ENCODE data around the gene TNN.

Gene TNN

DNA sequence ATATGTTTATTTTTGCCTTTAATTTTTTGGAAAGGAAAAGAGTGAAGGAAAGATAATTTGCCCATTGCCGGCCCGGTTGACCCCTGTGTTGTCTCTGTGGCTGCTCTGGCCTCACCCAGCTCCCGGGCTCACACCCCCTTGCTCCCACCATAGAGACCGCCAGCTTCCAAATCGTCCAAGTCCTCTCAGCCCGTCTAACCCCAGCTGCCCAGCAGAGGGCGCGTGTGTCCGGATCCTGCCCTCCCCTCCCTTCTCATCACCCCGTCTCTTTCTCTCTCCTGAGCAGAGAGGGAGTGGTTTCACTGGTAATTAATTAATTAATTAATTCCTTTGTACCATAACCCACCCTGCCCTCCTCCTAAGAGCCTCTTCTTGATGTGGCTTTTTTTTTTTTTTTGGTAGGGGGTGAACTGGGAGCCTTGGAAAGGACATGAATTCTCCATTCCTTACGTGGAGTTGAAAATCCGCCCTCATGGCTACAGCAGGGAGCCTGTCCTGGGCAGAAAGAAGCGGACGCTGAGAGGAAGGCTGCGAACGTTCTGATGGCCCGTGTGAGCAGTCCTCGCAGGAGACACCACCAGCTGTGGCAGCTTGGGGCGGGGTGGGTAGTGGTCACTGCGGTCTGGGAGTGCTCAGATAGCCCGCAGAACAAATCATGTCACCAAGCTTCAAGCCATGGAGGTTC, 79.0 kb downstream of the TNN start:
- DNase-seq (ENCODE audit: low read depth) = peak; percentile 52

DNA sequence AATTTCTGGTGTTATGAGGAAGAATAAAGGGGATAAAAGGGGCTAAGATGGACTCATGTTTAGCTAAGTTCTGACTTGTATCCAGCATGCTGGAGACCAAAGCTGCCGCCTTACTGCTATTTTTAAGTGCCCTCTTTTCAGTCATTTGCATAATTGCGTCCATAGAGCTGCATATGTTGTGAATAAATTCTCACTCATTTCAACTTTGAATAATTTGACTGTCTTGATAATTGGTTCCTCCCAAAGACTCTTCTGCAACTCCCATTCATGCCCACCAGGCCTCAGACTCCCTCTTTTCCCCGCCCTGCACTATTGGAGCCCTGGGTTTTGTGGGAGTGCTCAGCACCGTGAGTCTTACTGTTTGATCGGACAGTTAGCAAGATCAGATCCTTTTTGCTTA, 79.9 kb downstream of the TNN start:
- no peak for DNase-seq (ENCODE audit: low read depth)

DNA sequence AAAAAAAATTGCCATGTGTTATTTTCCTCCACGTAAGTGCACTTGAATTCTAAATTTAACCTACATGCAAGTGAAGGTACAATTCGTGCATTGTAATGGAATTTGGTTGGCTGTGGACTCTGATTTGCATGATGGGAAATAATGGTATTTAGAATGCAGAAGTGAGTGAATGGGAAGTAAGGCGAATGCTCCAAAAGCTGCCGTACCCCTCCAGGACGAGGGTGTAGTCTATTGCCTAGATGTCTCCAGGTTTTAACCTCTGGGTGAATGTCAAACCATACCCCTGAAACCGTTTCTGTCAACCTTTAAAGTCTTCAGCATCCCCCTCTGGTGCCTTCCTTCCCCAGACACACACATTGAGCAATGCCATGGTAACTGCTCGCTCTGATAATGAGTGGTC, 80.4 kb downstream of the TNN start:
- no peak for DNase-seq (ENCODE audit: low read depth)

DNA sequence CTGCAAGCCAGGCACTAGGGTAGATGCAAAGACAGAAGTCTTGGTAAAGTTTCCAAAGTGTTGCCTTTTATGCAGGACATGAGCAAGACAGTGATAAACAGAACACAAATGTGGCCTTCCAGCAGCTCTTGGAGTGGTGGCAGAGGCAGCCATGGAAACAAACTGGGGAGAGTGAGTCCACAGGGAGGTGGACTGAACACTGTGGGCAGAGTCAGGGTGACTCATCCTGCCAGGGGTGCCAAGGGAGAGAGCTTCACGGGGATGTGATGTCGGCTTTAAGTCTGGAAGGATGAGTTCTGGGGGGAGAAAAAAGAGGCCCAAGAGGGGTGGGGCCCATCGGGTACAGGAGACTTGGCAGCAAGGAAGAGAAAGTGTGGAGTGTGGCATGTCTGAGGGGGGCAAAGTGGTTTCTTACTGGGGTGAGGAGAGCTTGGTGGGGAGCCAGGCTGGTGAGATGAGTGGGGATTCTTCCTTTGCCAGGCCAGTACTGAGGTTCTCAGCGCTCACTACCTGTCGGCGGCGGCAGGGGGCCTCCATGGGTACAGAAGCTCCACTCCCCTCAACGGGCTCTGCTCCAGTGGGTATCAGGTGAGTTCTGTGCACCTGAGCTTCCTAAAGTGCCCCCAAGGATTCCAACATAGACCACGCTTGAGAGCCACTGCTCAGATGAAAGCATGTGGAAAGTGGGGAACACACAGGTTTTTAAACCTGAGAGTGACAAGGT, 83.1 kb downstream of the TNN start:
- DNase-seq (ENCODE audit: low read depth) = no peak

DNA sequence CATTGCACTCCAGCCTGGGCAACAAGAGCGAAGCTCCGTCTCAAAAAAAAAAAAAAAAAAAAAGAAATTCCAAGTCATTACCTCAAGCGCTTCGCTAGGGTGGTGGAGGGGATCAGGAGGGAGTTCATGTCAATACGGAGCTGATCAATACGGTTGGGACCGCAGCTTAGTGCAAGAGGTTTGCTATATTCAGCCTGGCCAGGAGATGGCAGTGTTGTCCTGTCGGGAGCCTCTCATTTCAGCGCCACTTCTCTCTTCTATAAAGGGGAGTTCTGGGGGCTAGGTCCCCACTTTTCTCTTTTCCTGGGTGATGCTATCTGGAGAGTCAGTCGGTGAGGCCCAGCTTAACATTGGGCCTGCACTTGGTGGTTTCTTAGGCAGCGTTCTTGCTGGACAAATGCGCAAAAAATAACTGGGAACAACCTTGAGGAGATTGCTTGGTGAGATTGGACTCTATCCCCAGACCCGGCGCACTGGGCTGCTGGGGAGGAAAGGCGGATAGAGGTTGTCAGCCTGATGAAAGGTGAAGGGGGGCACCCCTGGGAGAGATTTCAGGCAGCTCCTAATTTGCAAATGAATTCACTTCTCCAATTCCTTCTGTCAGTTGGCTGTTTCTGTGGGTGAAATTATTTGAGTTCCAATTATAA, 84.5 kb downstream of the TNN start:
- DNase-seq (ENCODE audit: low read depth) = peak; percentile 54

DNA sequence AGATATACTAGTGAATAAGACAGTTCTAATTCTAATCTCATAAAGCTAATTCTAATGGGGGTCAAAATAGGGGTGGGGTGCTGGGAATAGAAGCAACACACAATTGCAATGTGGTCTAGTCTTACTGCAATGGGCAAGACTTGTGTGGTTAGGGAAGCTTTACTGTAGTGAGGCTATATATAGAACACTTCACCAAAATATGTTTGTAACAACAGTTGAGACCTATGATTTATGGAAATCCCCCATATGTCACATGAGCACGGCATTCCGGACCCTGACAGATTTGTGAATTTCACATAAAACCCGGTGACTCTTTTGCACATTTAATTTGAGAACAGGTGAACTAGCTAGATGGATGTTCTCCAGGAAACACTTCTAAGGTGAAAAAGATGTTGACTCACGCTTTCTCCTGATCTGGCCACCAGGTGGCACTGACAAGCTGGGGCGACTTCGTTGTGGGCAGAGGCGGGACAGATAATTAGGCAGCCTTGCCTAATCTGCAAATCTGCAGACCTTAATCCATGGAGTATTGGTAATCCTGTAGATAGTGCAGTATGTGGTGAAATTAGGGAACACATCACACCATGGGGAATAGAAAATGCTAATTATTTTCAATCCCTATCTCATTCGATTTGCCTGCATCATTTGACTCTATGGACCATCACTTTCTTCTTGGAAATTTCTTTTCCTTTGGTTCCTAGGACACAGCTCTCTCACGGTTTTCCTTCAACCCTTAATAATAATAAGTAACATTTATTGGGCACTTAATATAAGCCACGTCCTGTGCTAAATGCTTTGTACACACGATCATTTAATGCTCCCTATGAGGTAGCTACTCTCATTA, 87.2 kb downstream of the TNN start:
- DNase-seq (ENCODE audit: low read depth) = peak; percentile 58

DNA sequence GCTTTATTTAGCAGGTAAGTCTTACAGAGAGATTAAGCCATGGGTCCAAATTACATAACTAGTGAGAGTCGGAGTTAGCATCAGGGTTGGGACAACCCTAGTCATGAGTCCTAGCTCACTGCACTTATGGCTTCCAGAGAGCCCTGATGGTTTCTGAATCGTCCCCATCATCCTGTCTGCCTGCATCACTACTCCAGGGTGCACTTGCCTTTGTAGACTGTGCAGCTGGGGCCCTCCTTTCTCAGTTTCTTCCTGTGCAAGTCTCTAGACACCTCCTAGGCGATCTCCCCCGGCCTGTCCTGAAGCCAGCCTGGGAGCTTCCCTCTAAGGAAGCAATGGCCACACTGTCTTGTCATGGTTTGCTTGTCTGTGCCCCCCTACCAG, 87.8 kb downstream of the TNN start:
- DNase-seq (ENCODE audit: low read depth) = no peak

DNA sequence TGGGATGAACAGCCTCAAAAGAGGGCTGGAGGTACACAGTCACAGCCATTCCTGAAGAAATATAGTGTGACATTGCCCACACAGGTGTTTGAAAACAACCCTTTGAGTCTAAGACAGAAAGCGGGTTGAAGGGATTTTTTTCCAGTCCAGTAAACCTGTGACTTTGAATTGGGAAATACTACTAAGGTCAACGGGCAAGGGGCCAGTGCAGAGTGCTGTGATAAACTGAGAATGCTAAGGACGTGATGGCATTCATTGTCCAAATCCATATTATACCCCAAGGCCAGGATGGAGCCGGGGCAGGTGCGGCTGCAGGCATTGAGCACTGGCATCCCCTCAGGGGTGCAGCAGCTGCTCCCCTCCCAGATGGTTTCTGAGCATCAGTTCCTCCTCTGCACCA, 88.3 kb downstream of the TNN start:
- no peak for DNase-seq (ENCODE audit: low read depth)

DNA sequence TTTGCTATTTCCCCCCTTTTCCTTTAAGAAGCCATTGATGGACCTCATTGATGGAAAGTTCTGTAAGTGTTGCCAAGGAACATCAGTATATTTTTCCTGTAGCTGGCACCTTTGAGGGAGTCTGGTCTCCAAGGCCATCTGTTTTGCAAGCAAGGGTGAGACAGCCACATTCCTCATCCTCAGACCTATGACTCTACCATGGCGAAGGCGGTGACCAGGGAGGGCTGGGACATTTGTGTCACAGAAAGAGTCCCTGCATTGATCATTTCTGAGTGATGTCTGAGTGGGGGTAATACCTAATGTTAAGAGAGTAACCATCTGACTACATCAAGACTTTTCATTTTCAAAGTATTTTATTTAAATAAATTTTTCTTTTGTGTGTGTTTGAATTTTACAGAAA, 89.6 kb downstream of the TNN start:
- no peak for DNase-seq (ENCODE audit: low read depth)

DNA sequence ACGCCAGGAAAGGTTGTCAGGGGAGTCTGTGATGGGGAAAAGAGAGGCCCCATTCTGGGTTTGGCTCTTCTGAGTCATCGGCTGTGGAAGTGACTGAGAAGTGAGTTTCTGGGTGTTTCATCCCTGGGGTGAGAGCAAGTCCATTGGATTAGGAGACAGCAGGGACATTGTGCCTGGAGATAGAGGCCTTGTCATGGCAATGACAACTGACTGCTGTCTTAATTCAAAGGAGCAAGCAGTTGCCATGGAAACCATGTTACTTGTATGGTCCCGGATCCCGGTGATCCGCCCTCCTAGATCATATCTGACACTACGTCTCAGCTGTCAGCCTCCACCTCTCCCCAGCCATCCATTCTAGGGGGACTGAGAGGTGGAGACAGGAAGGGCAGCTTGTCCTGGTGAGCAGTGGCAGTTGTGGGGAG, 90.5 kb downstream of the TNN start:
- no peak for DNase-seq (ENCODE audit: low read depth)

DNA sequence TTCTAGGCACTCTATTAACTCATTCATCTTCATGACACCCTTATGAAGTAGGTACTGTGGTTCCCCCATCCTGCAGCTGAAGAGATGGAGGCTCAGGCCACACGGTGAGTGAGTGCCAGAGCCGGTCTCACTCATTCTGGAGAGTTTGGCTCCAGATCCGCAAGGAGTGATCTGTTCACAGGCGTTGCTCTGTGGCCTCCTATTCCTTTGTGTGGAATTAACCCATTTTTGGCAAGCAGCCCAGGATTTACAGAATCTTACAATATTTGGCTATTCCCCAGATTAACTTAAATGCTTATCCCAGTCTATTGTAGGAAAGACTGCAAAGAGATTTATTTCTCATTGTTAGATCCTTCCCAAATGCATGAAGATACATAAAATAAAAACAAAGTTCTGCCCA, 95.3 kb downstream of the TNN start:
- DNase-seq (ENCODE audit: low read depth) = no peak

DNA sequence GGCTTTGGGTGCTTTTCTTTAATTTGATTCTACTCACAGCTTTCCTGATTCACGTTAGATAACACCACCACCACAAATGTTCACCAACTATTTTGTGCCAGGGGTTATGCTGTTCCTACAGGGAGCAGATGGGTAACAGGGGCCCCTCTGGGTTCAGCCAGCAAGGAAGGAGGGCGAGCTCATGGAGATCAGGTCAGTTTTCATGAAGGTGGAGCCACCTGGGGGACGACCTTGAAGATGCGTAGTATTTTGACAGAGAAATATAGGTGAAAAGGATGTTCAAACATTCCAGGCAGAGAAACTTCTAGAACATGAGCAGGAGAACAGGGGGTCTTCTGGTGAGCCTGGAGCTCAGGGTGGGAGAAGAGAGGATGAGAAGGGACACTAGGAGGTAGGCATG, 96.1 kb downstream of the TNN start:
- DNase-seq (ENCODE audit: low read depth) = no peak

DNA sequence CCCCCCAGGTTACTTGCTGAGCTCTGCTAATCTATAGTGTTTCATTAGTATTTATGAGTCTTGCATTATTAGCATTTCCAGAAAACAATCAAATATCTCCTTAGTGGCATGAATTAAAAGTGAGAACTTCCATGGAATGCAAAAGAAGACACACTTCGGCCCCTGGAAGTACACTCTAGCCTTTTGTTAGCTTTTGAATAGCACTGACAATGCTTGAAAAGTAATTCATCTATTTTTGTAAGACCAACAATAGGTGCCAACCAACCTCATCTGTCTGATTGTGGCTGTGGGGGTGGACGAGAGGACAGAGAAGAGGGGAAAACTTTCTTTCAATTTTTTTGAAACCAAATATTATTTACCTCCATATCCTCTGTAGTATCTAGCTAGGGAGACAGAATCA, 97.1 kb downstream of the TNN start:
- no peak for DNase-seq (ENCODE audit: low read depth)

DNA sequence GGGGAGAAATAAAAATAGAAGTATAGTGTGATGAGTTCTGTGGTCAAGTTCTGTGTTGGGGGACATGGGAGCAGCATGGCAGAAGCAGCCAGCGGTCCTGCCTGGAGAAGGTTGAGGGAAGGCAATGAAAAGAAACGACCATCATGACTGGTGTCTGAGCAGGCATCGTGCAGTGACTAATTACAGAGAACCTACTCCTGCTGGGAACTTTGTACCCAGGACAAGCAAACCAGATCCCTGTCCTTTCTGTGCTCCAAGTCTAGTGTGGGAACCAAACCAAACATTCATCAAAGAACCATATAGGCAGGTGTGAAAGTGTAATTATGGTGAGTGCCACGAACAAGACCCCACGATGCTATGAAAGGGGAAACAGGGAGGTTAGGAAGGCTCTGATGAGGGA, 99.1 kb downstream of the TNN start:
- no peak for DNase-seq (ENCODE audit: low read depth)

DNA sequence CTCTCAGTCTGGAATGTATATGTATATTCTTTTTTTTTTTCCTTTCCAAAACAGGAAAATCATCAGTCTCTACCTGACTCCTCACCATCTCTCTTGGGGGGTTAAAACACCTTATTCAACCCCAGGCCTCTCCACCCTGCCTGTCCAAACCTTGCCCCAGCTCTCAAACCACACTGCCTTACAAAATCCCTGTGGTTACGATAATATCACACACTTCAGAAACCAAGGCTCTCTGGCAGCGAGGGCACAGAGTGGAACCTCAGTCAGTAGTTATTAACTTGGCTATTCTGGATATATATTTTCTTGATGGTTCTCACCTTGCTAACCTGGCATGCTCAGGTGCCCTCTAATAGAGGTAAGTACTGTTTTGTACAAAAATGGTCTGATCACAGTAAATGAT, 100.2 kb downstream of the TNN start:
- no peak for DNase-seq (ENCODE audit: low read depth)

DNA sequence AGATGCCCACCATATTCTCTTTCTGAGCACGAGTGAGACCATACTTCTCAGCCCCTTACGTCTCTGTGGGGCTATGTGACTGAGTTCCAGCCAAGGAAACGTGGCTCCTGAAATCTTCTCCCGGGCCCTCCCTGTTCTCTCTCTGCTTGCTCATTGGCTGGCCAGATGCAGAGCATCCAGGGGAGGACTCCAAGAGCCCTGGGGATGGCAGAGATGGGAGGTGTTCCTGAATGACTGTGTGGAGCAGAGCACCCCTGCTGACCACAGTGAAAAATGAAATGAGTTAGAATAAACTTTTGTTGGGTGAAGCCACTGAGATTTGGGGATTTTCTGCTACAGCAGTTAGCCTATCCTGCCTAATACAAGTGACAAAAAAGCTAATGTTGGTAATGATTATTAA, 101.1 kb downstream of the TNN start:
- DNase-seq (ENCODE audit: low read depth) = no peak

DNA sequence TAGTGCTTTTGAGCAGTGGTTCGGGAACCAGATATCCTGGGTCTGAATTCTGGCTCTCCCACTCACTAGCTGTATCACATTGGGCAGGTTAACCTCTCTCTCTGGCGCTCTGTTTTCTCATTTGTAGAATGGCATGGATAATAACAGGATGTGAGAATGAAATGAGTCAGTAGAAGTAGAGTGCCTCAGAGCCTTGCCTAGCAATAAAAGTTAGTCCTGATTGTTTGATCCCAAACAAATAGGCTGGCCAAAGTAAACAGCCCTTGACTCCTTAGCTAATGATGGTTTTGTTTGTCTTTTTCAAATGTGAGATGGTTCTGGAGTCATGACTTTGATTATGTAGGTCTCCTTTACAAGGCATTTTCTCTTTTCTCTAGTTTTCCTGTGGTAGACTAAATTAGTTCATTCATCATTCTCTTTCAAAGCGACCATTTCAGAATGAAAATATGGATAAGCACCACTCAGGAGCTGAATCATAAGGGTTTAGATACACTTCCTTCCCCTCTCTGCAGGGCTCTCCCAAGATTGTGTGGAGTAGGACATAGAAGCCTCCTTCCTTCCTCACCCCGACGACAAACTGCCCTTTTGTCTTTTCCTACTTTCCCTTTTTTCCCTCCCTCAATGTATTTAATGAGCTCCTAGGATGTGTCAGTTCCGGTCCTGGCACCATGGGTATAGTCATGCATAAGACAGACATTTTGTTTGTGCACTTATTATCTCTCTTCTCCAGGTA, 101.8 kb downstream of the TNN start:
- no peak for DNase-seq (ENCODE audit: low read depth)

DNA sequence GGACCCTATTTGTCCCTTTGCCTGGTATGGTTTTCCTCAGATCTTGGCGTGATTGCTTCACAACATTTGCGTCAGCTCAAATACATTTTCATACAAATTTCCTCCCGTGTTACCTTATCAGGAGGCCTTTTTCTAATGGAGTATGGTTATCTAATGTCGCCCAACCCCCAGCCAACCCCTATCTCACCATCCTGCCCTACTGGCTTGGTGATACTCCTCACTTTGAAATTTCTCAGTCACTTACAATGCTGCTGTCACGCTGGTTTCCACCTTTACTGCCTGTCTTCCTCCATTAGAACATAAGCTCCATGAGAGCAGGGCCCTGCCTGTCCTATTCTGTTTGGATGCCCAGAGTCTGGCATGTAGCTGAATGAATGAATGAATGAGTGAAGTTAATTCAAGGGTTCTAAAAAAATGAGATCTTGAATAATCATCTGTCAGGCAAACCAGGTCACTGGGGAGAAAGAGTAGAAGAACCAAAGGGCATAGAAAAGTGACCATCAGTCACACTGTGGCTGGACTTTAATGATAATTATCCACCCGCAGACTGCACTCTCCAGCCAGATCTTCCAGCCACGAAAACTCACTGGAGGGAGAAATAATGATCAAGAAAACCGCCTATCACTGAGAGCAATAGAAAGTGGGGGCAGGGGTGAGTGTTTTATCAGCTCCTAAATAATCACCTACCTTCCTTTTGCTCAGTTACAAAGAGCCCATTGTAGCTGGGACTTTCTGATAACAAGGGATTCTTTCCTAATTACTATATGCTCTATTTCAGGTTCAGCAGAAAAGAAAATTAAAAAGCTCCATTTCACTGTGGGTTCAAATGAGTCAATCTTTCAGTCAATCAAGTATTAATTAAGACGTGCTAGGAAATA, 103.6 kb downstream of the TNN start:
- no peak for DNase-seq (ENCODE audit: low read depth)

DNA sequence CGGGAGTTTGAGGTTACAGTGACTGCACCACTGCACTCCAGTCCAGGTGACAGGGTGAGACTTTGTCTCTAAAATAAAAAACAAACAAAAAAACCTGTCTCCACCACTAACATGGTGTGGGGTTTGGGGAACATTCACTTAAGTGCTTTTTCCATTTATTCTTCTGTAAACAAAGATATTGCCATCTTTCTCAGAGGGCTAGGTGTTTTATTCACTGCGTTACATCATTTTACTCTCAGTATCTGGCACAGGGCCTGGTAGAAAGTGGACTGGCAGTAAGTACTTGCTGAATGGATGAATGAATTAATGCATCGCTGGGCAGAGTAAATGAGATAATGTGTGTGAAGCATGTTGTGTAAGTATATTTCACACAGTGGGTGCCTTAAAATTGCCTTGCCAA, 104.9 kb downstream of the TNN start:
- no peak for DNase-seq (ENCODE audit: low read depth)

DNA sequence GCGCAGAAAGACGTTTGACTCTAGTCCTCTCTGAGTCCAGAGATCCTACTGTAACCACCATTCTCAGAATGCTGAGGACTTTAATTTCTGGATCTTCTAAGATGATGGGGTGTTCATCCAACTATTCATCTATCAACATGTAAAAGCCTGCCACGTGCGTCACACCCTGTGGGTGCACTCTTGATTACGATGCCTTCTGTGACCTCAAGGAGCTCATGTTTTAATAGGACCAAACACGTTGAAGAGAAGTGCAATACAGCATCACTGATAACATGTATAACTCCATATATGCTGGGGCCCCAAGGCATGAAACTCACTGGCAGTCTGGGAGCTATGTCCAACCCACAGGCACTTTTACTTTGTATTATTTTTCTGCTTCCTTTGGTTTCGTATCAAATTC, 105.9 kb downstream of the TNN start:
- no peak for DNase-seq (ENCODE audit: low read depth)

All from stimulated activated CD8-positive, alpha-beta memory T cell treated with anti-CD3 and anti-CD28 coated beads, Interleukin-4, amount 100 ng/mL, for 24 hours (primary cell).